ENCODE results near the gene SGCA.

GRCh38 chr17:50203604-50204345 lies 38.0 kb downstream of the SGCA start:
- no peak for TF ChIP-seq CTCF (IDR thresholded peaks at IDR 0.05; ENCODE audit: low read depth, low read length, missing input control)
- TF ChIP-seq YY1 (IDR thresholded peaks at IDR 0.05), result no peak

Data from liver (tissue), 2 donors.